Esophagus (tissue), 2 donors: ENCODE results near the gene NXT1. TPM values are rescaled to one million over a fixed set of nuclear protein-coding genes. Genes with fewer than 3 reads are reported as not detected.
"Not testable (repeated sequence)": the region's sequence is repeated elsewhere in the genome, so short reads cannot be mapped to it uniquely, and the experiment has no call there.

ENCODE experiments used
- H3K27ac ChIP-seq, 2 donors: one replicate each; pipeline ENCODE4 v1.5.1; 2013; ENCODE audit warnings: low read depth in 2 of 2, mild to moderate bottlenecking in 2 of 2, inconsistent platforms in 1 of 2, low read length in 1 of 2, moderate library complexity in 1 of 2
- H3K27me3 ChIP-seq, 2 donors: one replicate each; pipeline ENCODE4 v1.6.1; 2013; ENCODE audit warnings: low read length in 2 of 2, control low read depth in 1 of 2, mild to moderate bottlenecking in 1 of 2; ENCODE audit not compliant: insufficient read depth in 2 of 2, control insufficient read depth in 1 of 2
- H3K36me3 ChIP-seq, 2 donors: one replicate each; pipeline ENCODE4 v1.6.1; 2013; ENCODE audit warnings: low read length in 1 of 2; ENCODE audit not compliant: control insufficient read depth in 2 of 2, insufficient read depth in 2 of 2
- H3K4me1 ChIP-seq, 2 donors: one replicate each; pipeline ENCODE4 v1.6.1; 2013; ENCODE audit warnings: low read length in 1 of 2; ENCODE audit not compliant: control insufficient read depth in 2 of 2, insufficient read depth in 2 of 2
- H3K4me3 ChIP-seq, 2 donors: one replicate each; pipeline ENCODE4 v1.5.1; 2013; ENCODE audit warnings: low read length in 2 of 2, mild to moderate bottlenecking in 2 of 2, low read depth in 1 of 2, moderate library complexity in 1 of 2
- H3K9me3 ChIP-seq, 2 donors: one replicate each; pipeline ENCODE4 v1.6.1; 2013; ENCODE audit warnings: mild to moderate bottlenecking in 2 of 2, low read depth in 1 of 2, low read length in 1 of 2, moderate library complexity in 1 of 2; ENCODE audit not compliant: control insufficient read depth in 2 of 2, insufficient read depth in 1 of 2
- WGBS, 2 donors: extraction: QIAGEN DNeasy Blood & Tissue Kit; methylation state at CpG; one replicate each; pipeline ENCODE4 v1.1.7; 2013; 5-methylcytosine and 5-hydroxymethylcytosine counted together
- polyA plus RNA-seq, 2 donors: library from polyadenylated mRNA; stranded (reverse); fragments of 200-250 nt; gene quantifications; one replicate each; pipeline ENCODE4 v1.2.3, GENCODE V29; 2013
- donor health status: healthy with polysubstance abuse.
- donor health status: Bipolar disorder and iron deficiency.

The NXT1 gene
- polyA plus RNA-seq, 2 donors: 12.9 to 22.1 TPM

GRCh38 chr20:23339986-23340385 lies 10.6 kb upstream of the NXT1 start:
- Histone ChIP-seq H3K36me3 (no peaks in the 10 kb centered on the region), H3K4me1 (no peaks in the 10 kb centered on the region), H3K4me3 (no peak overlapping the region), H3K27me3 (no peaks in the 10 kb centered on the region), H3K27ac (no peak overlapping the region), H3K9me3 (no peaks in the 10 kb centered on the region)
- WGBS, 2 donors: 73 to 74% methylated on average over 13 of the region's 13 CpGs

GRCh38 chr20:23340524-23340923 lies 10.1 kb upstream of the NXT1 start:
- H3K27ac ChIP-seq: no peak overlapping the region
- H3K27me3 ChIP-seq: no peaks in the 10 kb centered on the region
- no peaks in the 10 kb centered on the region for H3K4me1 ChIP-seq
- H3K36me3 ChIP-seq: no peaks in the 10 kb centered on the region
- no peaks in the 10 kb centered on the region for H3K9me3 ChIP-seq
- WGBS, 2 donors: 23 to 27% methylated on average over 9 of the region's 9 CpGs
- H3K4me3 ChIP-seq: no peak overlapping the region

GRCh38 chr20:23341073-23341472 lies 9.5 kb upstream of the NXT1 start:
- Histone ChIP-seq H3K4me3 (no peak overlapping the region), H3K9me3 (no peaks in the 10 kb centered on the region), H3K4me1 (peaks cover 0 to 1% of the 10 kb centered on the region in 2 donors), H3K27me3 (no peaks in the 10 kb centered on the region), H3K27ac (no peak overlapping the region), H3K36me3 (no peaks in the 10 kb centered on the region)
- 71 to 79% methylated on average over 2 of the region's 2 CpGs for WGBS, 2 donors

GRCh38 chr20:23343590-23343989 lies 7.0 kb upstream of the NXT1 start:
- no peak overlapping the region for H3K27ac ChIP-seq
- H3K4me1 ChIP-seq: peaks cover 0 to 3% of the 10 kb centered on the region in 2 donors
- no peaks in the 10 kb centered on the region for H3K27me3 ChIP-seq
- no peaks in the 10 kb centered on the region for H3K36me3 ChIP-seq
- no peaks in the 10 kb centered on the region for H3K9me3 ChIP-seq
- no peak overlapping the region for H3K4me3 ChIP-seq
- 94 to 100% methylated on average over 1 of the region's 1 CpG for WGBS, 2 donors

GRCh38 chr20:23344336-23344735 lies 6.3 kb upstream of the NXT1 start:
- H3K4me1 ChIP-seq: peaks cover 0 to 3% of the 10 kb centered on the region in 2 donors
- no peak overlapping the region for H3K4me3 ChIP-seq
- 75 to 80% methylated on average over 5 of the region's 5 CpGs for WGBS, 2 donors
- H3K36me3 ChIP-seq: no peaks in the 10 kb centered on the region
- no peaks in the 10 kb centered on the region for H3K27me3 ChIP-seq
- no peaks in the 10 kb centered on the region for H3K9me3 ChIP-seq
- no peak overlapping the region for H3K27ac ChIP-seq

- Histone ChIP-seq H3K9me3 (no peaks in the 10 kb centered on the region), H3K4me3 (no peak overlapping the region), H3K27me3 (no peaks in the 10 kb centered on the region), H3K4me1 (peaks cover 0 to 3% of the 10 kb centered on the region in 2 donors), H3K36me3 (no peaks in the 10 kb centered on the region), H3K27ac (no peak overlapping the region)
- WGBS, 2 donors: 85 to 93% methylated on average over 4 of the region's 4 CpGs
Observed at GRCh38 chr20:23346002-23346401, 4.6 kb upstream of the NXT1 start.

- no peak overlapping the region for H3K4me3 ChIP-seq
- H3K27me3 ChIP-seq: no peaks in the 10 kb centered on the region
- peaks cover 0 to 3% of the 10 kb centered on the region in 2 donors for H3K4me1 ChIP-seq
- 91 to 95% methylated on average over 6 of the region's 6 CpGs for WGBS, 2 donors
- no peaks in the 10 kb centered on the region for H3K9me3 ChIP-seq
- H3K27ac ChIP-seq: no peak overlapping the region
- no peaks in the 10 kb centered on the region for H3K36me3 ChIP-seq
Observed at GRCh38 chr20:23347791-23348190, 2.8 kb upstream of the NXT1 start.

- not testable (repeated sequence) for H3K27ac ChIP-seq, H3K4me1 ChIP-seq, H3K36me3 ChIP-seq, H3K9me3 ChIP-seq, H3K27me3 ChIP-seq, H3K4me3 ChIP-seq
- WGBS, 2 donors: 89 to 93% methylated on average over 6 of the region's 6 CpGs
Observed at GRCh38 chr20:23348510-23348909, 2.1 kb upstream of the NXT1 start.

- H3K27ac ChIP-seq: peak overlapping the region; percentile 98 to 100
- no peaks in the 10 kb centered on the region for H3K27me3 ChIP-seq
- peaks cover 0 to 3% of the 10 kb centered on the region in 2 donors for H3K4me1 ChIP-seq
- 5 to 7% methylated on average over 23 of the region's 23 CpGs for WGBS, 2 donors
- peaks cover under 1 to 6% of the 10 kb centered on the region in 2 donors for H3K36me3 ChIP-seq
- H3K9me3 ChIP-seq: no peaks in the 10 kb centered on the region
- peak overlapping the region; percentile 79 to 90 for H3K4me3 ChIP-seq
Observed at GRCh38 chr20:23349338-23350195, 1.0 kb upstream of the NXT1 start.
